HFF-Myc (cell line): Measurements from ENCODE around the gene TSNAXIP1.

Source experiments
- DNase-seq: peaks from one replicate; pipeline ENCODE4 v3.0.0-alpha.2; 2011; ENCODE audit warnings: low read depth; ENCODE audit errors: extremely low read depth
- H3K4me3 ChIP-seq: replicated peaks from 2 replicates; pipeline ENCODE4 v1.5.1; 2011; ENCODE audit warnings: low read depth, mild to moderate bottlenecking, control low read depth, low read length
- CTCF ChIP-seq: IDR thresholded peaks from 2 replicates; pipeline ENCODE4 v1.5.1; 2012; ENCODE audit warnings: mild to moderate bottlenecking, low read depth, low read length, control low read depth; ENCODE audit errors: missing control alignments

The TSNAXIP1 gene

GRCh38 chr16:67874372-67874771 lies 67.7 kb downstream of the TSNAXIP1 start:
- no peak for TF ChIP-seq CTCF
- peak overlapping the region; percentile 93 for H3K4me3 ChIP-seq
- no peak for DNase-seq

- DNase-seq: no peak
- no peak for TF ChIP-seq CTCF
- H3K4me3 ChIP-seq: no peak overlapping the region
These were observed 70.4 kb downstream of the TSNAXIP1 start for GRCh38 chr16:67877064-67877463.
